ENCODE measurements around the gene ZNF286A.

GRCh38 chr17:15742051-15742795 lies 42.7 kb downstream of the ZNF286A start:
- TF ChIP-seq, protein P1, sequence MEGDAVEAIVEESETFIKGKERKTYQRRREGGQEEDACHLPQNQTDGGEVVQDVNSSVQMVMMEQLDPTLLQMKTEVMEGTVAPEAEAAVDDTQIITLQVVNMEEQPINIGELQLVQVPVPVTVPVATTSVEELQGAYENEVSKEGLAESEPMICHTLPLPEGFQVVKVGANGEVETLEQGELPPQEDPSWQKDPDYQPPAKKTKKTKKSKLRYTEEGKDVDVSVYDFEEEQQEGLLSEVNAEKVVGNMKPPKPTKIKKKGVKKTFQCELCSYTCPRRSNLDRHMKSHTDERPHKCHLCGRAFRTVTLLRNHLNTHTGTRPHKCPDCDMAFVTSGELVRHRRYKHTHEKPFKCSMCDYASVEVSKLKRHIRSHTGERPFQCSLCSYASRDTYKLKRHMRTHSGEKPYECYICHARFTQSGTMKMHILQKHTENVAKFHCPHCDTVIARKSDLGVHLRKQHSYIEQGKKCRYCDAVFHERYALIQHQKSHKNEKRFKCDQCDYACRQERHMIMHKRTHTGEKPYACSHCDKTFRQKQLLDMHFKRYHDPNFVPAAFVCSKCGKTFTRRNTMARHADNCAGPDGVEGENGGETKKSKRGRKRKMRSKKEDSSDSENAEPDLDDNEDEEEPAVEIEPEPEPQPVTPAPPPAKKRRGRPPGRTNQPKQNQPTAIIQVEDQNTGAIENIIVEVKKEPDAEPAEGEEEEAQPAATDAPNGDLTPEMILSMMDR (IDR thresholded peaks at IDR 0.05) = no peak
- no peak for TF ChIP-seq POLR2A (IDR thresholded peaks at IDR 0.05)

Measured in heart left ventricle (tissue), 13 donors.